ENCODE measurements around the gene SLC30A2. TPM values are rescaled to one million over a fixed set of nuclear protein-coding genes. Genes with fewer than 3 reads are reported as not detected.

SLC30A2 gene
- total RNA-seq, 1 experiment from 2014 or later: not detected

GRCh38 chr1:26015358-26015757, 30.6 kb downstream of the SLC30A2 start:
- ChIA-PET POLR2A (no interaction called here), CTCF (interaction anchor here (0.7 kb wide), 1 partner anchor 129 kb away, joined by 3 read pairs; no protein-coding TSS in a partner anchor), RAD21 (ENCODE audit: low non-redundant PET in 1 of 2, low total read pairs in 2 of 2, uncharacterized antibody in 2 of 2, unreplicated experiment in 2 of 2) (no interaction called here)
- Histone ChIP-seq H3K4me2 (ENCODE audit: low read length) (no peak overlapping the region), H3K36me3 (ENCODE audit: control insufficient read depth in 1 of 2, insufficient read depth in 2 of 2, low read length in 2 of 2) (no peaks in the 10 kb centered on the region), H3K4me3 (replicated peaks in 1 of 2; ENCODE audit: low read depth in 1 of 2, low read length in 2 of 2) (no peak overlapping the region), H3K9me2 (ENCODE audit: insufficient read depth) (no peaks in the 10 kb centered on the region), H3K4me1 (ENCODE audit: control insufficient read depth in 1 of 2, insufficient read depth in 2 of 2, low read length in 2 of 2) (no peaks in the 10 kb centered on the region; a peak in 1 of 4 replicates), H3K79me2 (ENCODE audit: insufficient read depth, low read length) (no peaks in the 10 kb centered on the region), H4K20me1 (ENCODE audit: insufficient read depth) (no peaks in the 10 kb centered on the region), H3K9me3 (ENCODE audit: control insufficient read depth in 1 of 2, insufficient read depth in 1 of 2, low read depth in 1 of 2, low read length in 2 of 2) (no peaks in the 10 kb centered on the region), H2AFZ (ENCODE audit: low read depth, low read length, poor library complexity, severe bottlenecking) (no peak overlapping the region), H3K27ac (ENCODE audit: low read depth, low read length) (no peak overlapping the region), H3K27me3 (ENCODE audit: insufficient read depth, low read length) (no peaks in the 10 kb centered on the region), H3K9ac (ENCODE audit: low read length) (no peak overlapping the region)
- no peak for TF ChIP-seq POLR2A (IDR thresholded peaks at IDR 0.05; ENCODE audit: borderline replicate concordance, extremely low read depth, insufficient read depth, insufficient read length)
- no peak for TF ChIP-seq CBX3 (IDR thresholded peaks at IDR 0.05; ENCODE audit: low read depth)
- no peak for TF ChIP-seq SP1 (IDR thresholded peaks at IDR 0.05; ENCODE audit: low read depth)
- no peak for TF ChIP-seq EZH2 (IDR thresholded peaks at IDR 0.05)
- TF ChIP-seq POLR2AphosphoS5 (IDR thresholded peaks at IDR 0.05; ENCODE audit: low read depth, low read length): no peak
- TF ChIP-seq, protein P1, sequence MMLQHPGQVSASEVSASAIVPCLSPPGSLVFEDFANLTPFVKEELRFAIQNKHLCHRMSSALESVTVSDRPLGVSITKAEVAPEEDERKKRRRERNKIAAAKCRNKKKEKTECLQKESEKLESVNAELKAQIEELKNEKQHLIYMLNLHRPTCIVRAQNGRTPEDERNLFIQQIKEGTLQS (IDR thresholded peaks at IDR 0.05): no peak
- no peak for TF ChIP-seq EZH2phosphoT487 (IDR thresholded peaks at IDR 0.05; ENCODE audit: borderline replicate concordance)
- TF ChIP-seq MAX (IDR thresholded peaks at IDR 0.05): no peak
- TF ChIP-seq SRF (IDR thresholded peaks at IDR 0.05; ENCODE audit: low read depth): no peak
- TF ChIP-seq, protein P2, sequence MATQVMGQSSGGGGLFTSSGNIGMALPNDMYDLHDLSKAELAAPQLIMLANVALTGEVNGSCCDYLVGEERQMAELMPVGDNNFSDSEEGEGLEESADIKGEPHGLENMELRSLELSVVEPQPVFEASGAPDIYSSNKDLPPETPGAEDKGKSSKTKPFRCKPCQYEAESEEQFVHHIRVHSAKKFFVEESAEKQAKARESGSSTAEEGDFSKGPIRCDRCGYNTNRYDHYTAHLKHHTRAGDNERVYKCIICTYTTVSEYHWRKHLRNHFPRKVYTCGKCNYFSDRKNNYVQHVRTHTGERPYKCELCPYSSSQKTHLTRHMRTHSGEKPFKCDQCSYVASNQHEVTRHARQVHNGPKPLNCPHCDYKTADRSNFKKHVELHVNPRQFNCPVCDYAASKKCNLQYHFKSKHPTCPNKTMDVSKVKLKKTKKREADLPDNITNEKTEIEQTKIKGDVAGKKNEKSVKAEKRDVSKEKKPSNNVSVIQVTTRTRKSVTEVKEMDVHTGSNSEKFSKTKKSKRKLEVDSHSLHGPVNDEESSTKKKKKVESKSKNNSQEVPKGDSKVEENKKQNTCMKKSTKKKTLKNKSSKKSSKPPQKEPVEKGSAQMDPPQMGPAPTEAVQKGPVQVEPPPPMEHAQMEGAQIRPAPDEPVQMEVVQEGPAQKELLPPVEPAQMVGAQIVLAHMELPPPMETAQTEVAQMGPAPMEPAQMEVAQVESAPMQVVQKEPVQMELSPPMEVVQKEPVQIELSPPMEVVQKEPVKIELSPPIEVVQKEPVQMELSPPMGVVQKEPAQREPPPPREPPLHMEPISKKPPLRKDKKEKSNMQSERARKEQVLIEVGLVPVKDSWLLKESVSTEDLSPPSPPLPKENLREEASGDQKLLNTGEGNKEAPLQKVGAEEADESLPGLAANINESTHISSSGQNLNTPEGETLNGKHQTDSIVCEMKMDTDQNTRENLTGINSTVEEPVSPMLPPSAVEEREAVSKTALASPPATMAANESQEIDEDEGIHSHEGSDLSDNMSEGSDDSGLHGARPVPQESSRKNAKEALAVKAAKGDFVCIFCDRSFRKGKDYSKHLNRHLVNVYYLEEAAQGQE (IDR thresholded peaks at IDR 0.05; ENCODE audit: low read depth): no peak
- TF ChIP-seq JUND (IDR thresholded peaks at IDR 0.05): no peak
- no peak for TF ChIP-seq ZFX (IDR thresholded peaks at IDR 0.05)
- no peak for TF ChIP-seq ELF1 (IDR thresholded peaks at IDR 0.05; ENCODE audit: borderline replicate concordance, low read depth)
- no peak for TF ChIP-seq FOSL1 (IDR thresholded peaks at IDR 0.05; ENCODE audit: low read depth)
- no peak for TF ChIP-seq RAD21 (IDR thresholded peaks at IDR 0.05; ENCODE audit: low read depth)
- TF ChIP-seq EGR1 (IDR thresholded peaks at IDR 0.05; ENCODE audit: low read depth): no peak
- no peak for TF ChIP-seq ZNF274 (IDR thresholded peaks at IDR 0.05; ENCODE audit: low read depth, low read length)
- TF ChIP-seq, protein P3, sequence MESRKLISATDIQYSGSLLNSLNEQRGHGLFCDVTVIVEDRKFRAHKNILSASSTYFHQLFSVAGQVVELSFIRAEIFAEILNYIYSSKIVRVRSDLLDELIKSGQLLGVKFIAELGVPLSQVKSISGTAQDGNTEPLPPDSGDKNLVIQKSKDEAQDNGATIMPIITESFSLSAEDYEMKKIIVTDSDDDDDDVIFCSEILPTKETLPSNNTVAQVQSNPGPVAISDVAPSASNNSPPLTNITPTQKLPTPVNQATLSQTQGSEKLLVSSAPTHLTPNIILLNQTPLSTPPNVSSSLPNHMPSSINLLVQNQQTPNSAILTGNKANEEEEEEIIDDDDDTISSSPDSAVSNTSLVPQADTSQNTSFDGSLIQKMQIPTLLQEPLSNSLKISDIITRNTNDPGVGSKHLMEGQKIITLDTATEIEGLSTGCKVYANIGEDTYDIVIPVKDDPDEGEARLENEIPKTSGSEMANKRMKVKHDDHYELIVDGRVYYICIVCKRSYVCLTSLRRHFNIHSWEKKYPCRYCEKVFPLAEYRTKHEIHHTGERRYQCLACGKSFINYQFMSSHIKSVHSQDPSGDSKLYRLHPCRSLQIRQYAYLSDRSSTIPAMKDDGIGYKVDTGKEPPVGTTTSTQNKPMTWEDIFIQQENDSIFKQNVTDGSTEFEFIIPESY (IDR thresholded peaks at IDR 0.05; ENCODE audit: extremely low read depth, insufficient replicate concordance, low read length): no peak
- no peak for ATAC-seq
- intact Hi-C loops (cut with micrococcal nuclease): no loop called here
- no TSS peak for BruUV-seq (replicated peaks)
- no peak for DNase-seq (ENCODE audit: low read depth, low spot score)
